Raji (cell line): ENCODE results near the gene KLF7.

Source experiments
- POLR2A ChIP-seq: IDR thresholded peaks from 2 replicates; pipeline ENCODE4 v1.6.1; 2011; ENCODE audit warnings: low read depth, low read length, control low read depth; ENCODE audit not compliant: insufficient read depth

The KLF7 gene

GRCh38 chr2:207165121-207166038, at the start of gene KLF7:
KLF7 (minus strand) TSS chr2:207165948; CDS start chr2:207165568, 380 bp downstream.
- no peak for TF ChIP-seq POLR2A

GRCh38 chr2:207215308-207215707, 49.6 kb upstream of the KLF7 start:
- TF ChIP-seq POLR2A, result no peak

GRCh38 chr2:207214446-207214845, 48.7 kb upstream of the KLF7 start:
- TF ChIP-seq POLR2A, result no peak

GRCh38 chr2:207206011-207206410, 40.3 kb upstream of the KLF7 start:
- no peak for TF ChIP-seq POLR2A

GRCh38 chr2:207205173-207205957, 39.6 kb upstream of the KLF7 start:
- no peak for TF ChIP-seq POLR2A

GRCh38 chr2:207203056-207203455, 37.3 kb upstream of the KLF7 start:
- no peak for TF ChIP-seq POLR2A

GRCh38 chr2:207202645-207203044, 36.9 kb upstream of the KLF7 start:
- no peak for TF ChIP-seq POLR2A

GRCh38 chr2:207201416-207201815, 35.7 kb upstream of the KLF7 start:
- TF ChIP-seq POLR2A, result no peak

- TF ChIP-seq POLR2A, result no peak
Measured at GRCh38 chr2:207200136-207200535, 34.4 kb upstream of the KLF7 start.

- TF ChIP-seq POLR2A, result no peak
Measured at GRCh38 chr2:207194028-207194427, 28.3 kb upstream of the KLF7 start.

GRCh38 chr2:207188626-207189419, 23.1 kb upstream of the KLF7 start:
- no peak for TF ChIP-seq POLR2A

- no peak for TF ChIP-seq POLR2A
Measured at GRCh38 chr2:207185372-207185771, 19.6 kb upstream of the KLF7 start.

GRCh38 chr2:207184768-207185167, 19.0 kb upstream of the KLF7 start:
- TF ChIP-seq POLR2A, result no peak

GRCh38 chr2:207184348-207184747, 18.6 kb upstream of the KLF7 start:
- TF ChIP-seq POLR2A, result no peak

- TF ChIP-seq POLR2A, result no peak
Measured at GRCh38 chr2:207183506-207183905, 17.8 kb upstream of the KLF7 start.
